A549 (cell line): ENCODE data around the gene CD226. TPM values are rescaled to one million over a fixed set of nuclear protein-coding genes. Genes with fewer than 3 reads are reported as not detected.

Source experiments
- ATAC-seq, 2 experiments: fragments of 200-7000 bp in 1 of 2; fragments of >200 bp in 1 of 2; cut with Nextera tagmentation in 1 of 2; cut with Tn5 transposase in 1 of 2; 3 replicates each; pipeline versions ENCODE4 v1.8.0 to v1.9.1; 2018 to 2020; ENCODE audit warnings: mild to moderate bottlenecking in 1 of 2, moderate library complexity in 1 of 2
- CTCF ChIA-PET: fragments of 300-600 bp; sonication (Branson Sonifier 250); formaldehyde crosslinking; extraction: SDS; loops from one replicate; lab custom pipeline; 2021; ENCODE audit warnings: antibody characterized with exemption, inconsistent platforms; lab: Yijun Ruan, JAX
- POLR2A ChIA-PET: fragments of 350-600 bp; formaldehyde crosslinking; extraction: SDS; loops from one replicate; lab custom pipeline; 2021; ENCODE audit warnings: antibody characterized with exemption, inconsistent platforms; lab: Yijun Ruan, JAX
- DNase-seq, 2 experiments: peaks; one replicate each; pipeline versions ENCODE4 v3.0.0 to v3.0.0-alpha.2; 2011 to 2016; ENCODE audit warnings: low read depth in 1 of 2, low spot score in 1 of 2
- FAIRE-seq: peaks from 2 replicates; lab custom pipeline; 2011; peaks lifted over from hg19 to GRCh38; lab: Jason Lieb, UNC
- H3K27ac ChIP-seq, 2 experiments: fragments of >200 bp; sonication (Bioruptor Twin); formaldehyde crosslinking; 3 replicates each; pipeline ENCODE4 v1.5.1; 2016 to 2017
- H3K4me1 ChIP-seq: fragments of >200 bp; sonication (Bioruptor Twin); formaldehyde crosslinking; 3 replicates; pipeline ENCODE4 v1.6.1; 2016
- H3K4me2 ChIP-seq: fragments of >200 bp; sonication (Bioruptor Twin); formaldehyde crosslinking; 3 replicates; pipeline ENCODE4 v1.6.1; 2016
- H3K4me3 ChIP-seq: fragments of >200 bp; sonication (Bioruptor Twin); formaldehyde crosslinking; 3 replicates; pipeline ENCODE4 v1.5.1; 2016
- H3K9me3 ChIP-seq: fragments of >200 bp; sonication (Bioruptor Twin); formaldehyde crosslinking; 3 replicates; pipeline ENCODE4 v1.6.1; 2016
- BCL3 ChIP-seq: fragments of >200 bp; sonication (Bioruptor Twin); formaldehyde crosslinking; IDR thresholded peaks from 3 replicates; pipeline ENCODE4 v1.6.1; 2016
- CBX8 ChIP-seq: fragments of 200-600 bp; sonication (generic); IDR thresholded peaks from 2 replicates; pipeline ENCODE4 v1.6.1; 2016
- EHMT2 ChIP-seq: fragments of 200-600 bp; sonication (generic); IDR thresholded peaks from 2 replicates; pipeline ENCODE4 v1.6.1; 2016; ENCODE audit warnings: antibody characterized with exemption, low read depth, mild to moderate bottlenecking, moderate library complexity
- FOSL2 ChIP-seq, 2 experiments: fragments of 450-650 bp in 1 of 2; fragments of >200 bp in 1 of 2; sonication (Bioruptor Twin) in 1 of 2; formaldehyde crosslinking; IDR thresholded peaks; 2 replicates each; pipeline versions ENCODE4 v1.5.0 to v1.6.1; 2016 to 2020; ENCODE audit warnings: mild to moderate bottlenecking in 1 of 2, moderate library complexity in 1 of 2
- GATA3 ChIP-seq: IDR thresholded peaks from 2 replicates; pipeline ENCODE4 v1.6.1; 2012; ENCODE audit warnings: borderline replicate concordance
- HDAC2 ChIP-seq: fragments of 200-600 bp; sonication (generic); IDR thresholded peaks from 2 replicates; pipeline ENCODE4 v1.6.1; 2016
- HOXA7 ChIP-seq: fragments of 250-450 bp; sonication (Bioruptor Pico); IDR thresholded peaks from 2 replicates; pipeline ENCODE4 v1.5.0; 2020; ENCODE audit warnings: mild to moderate bottlenecking, moderate library complexity
- HOXB5 ChIP-seq: fragments of 250-450 bp; sonication (Bioruptor Pico); IDR thresholded peaks from 2 replicates; pipeline ENCODE4 v1.5.0; 2020; ENCODE audit warnings: mild to moderate bottlenecking, moderate library complexity
- JUNB ChIP-seq: fragments of >200 bp; sonication (Bioruptor Twin); formaldehyde crosslinking; IDR thresholded peaks from 2 replicates; pipeline ENCODE4 v1.6.1; 2016
- KDM5A ChIP-seq: fragments of 200-600 bp; sonication (generic); IDR thresholded peaks from 2 replicates; pipeline ENCODE4 v1.6.1; 2016; ENCODE audit warnings: antibody characterized with exemption, mild to moderate bottlenecking
- MAX ChIP-seq: IDR thresholded peaks from 2 replicates; pipeline ENCODE4 v1.6.1; 2012
- MYC ChIP-seq: IDR thresholded peaks from 2 replicates; pipeline ENCODE4 v1.6.1; 2012; ENCODE audit warnings: mild to moderate bottlenecking, inconsistent platforms, low read length, improper control_type of control experiment, borderline replicate concordance
- NR3C1 ChIP-seq: fragments of >200 bp; sonication (Bioruptor Twin); formaldehyde crosslinking; IDR thresholded peaks from 3 replicates; pipeline ENCODE4 v1.6.1; 2017
- PHF8 ChIP-seq: fragments of 200-600 bp; sonication (generic); IDR thresholded peaks from 2 replicates; pipeline ENCODE4 v1.6.1; 2016; ENCODE audit warnings: low read depth, mild to moderate bottlenecking, antibody characterized with exemption, moderate library complexity, borderline replicate concordance
- RARB ChIP-seq: fragments of 250-450 bp; sonication (Bioruptor Pico); IDR thresholded peaks from 2 replicates; pipeline ENCODE4 v1.8.0; 2021; ENCODE audit warnings: mild to moderate bottlenecking, moderate library complexity
- TFCP2L1 ChIP-seq: fragments of 250-450 bp; sonication (Bioruptor Pico); IDR thresholded peaks from 2 replicates; pipeline ENCODE4 v1.5.0; 2021; ENCODE audit warnings: mild to moderate bottlenecking
- TP53 ChIP-seq: fragments of 250-450 bp; sonication (Bioruptor Pico); IDR thresholded peaks from 2 replicates; pipeline ENCODE4 v1.5.0; 2021; ENCODE audit warnings: mild to moderate bottlenecking, moderate library complexity
- USF2 ChIP-seq: fragments of 450-650 bp; IDR thresholded peaks from 2 replicates; pipeline ENCODE4 v1.6.1; 2014; ENCODE audit warnings: antibody characterized with exemption
- ZFP36 ChIP-seq: fragments of 450-650 bp; IDR thresholded peaks from 2 replicates; pipeline ENCODE4 v1.6.1; 2014; ENCODE audit warnings: borderline replicate concordance; ENCODE audit not compliant: partially characterized antibody
- WGBS: methylation state at CpG from one replicate; pipeline ENCODE4 v1.1.6; 2017; ENCODE audit errors: missing lambda C conversion rate; 5-methylcytosine and 5-hydroxymethylcytosine counted together
- polyA plus RNA-seq, 4 experiments: library from polyadenylated mRNA; depleted of rRNA in 3 of 4; stranded (reverse); fragments of >200 nt; fragmentation: RNase III in 1 of 4; extraction: RNeasy Plus Mini Kit Qiagen cat#74134 plus additional on column Dnase treatment in 1 of 4; gene quantifications; 2 replicates in 3 of 4; 3 replicates in 1 of 4; pipeline ENCODE4 v1.2.3, GENCODE V29; 2011 to 2017

Gene CD226
- polyA plus RNA-seq, 2 of the 4 experiments (the other 2 are of a cell fraction): 0.28 to 0.92 TPM

- DNase-seq: no peak
- Histone ChIP-seq H3K9me3 (no peaks in the 10 kb centered on the region), H3K27ac (no peak overlapping the region), H3K4me1 (no peaks in the 10 kb centered on the region), H3K4me3 (no peak overlapping the region), H3K4me2 (no peak overlapping the region)
- POLR2A ChIA-PET: no interaction called here
- no peak for TF ChIP-seq MYC
- TF ChIP-seq MAX: no peak
- no peak for TF ChIP-seq HOXB5 (CRISPR knock-in tag)
- no peak for FAIRE-seq
- ATAC-seq: no peak
- CTCF ChIA-PET: no interaction called here
- WGBS: 93% methylated on average over 15 of the region's 15 CpGs
These were observed 1.4 kb upstream of the CD226 start for GRCh38 chr18:69948919-69949537.

GRCh38 chr18:69948256-69948655, 583 bp upstream of the CD226 start:
- ATAC-seq: no peak

GRCh38 chr18:69946608-69947155, 991 bp downstream of the CD226 start:
- 88% methylated on average over 5 of the region's 5 CpGs for WGBS
- ChIA-PET CTCF (interaction anchor here (0.7 kb wide), 1 partner anchor 14 kb away, joined by 4 read pairs; no protein-coding TSS in a partner anchor), POLR2A (no interaction called here)
- DNase-seq (no peak), ATAC-seq (no peak), FAIRE-seq (no peak)
- no peak overlapping the region for H3K4me2 ChIP-seq
- no peak overlapping the region for H3K4me3 ChIP-seq
- no peak overlapping the region for H3K27ac ChIP-seq
- TF ChIP-seq HDAC2 (no peak), TP53 (CRISPR knock-in tag) (no peak), GATA3 (no peak), TFCP2L1 (no peak), MYC (no peak), NR3C1 (no peak)
- TF ChIP-seq, all 56 proteins: peak for 0
- H3K4me1 ChIP-seq: no peaks in the 10 kb centered on the region
- H3K9me3 ChIP-seq: no peaks in the 10 kb centered on the region

More at GRCh38 chr18:69948256-69948655, 583 bp upstream of the CD226 start:
- TF ChIP-seq BCL3: no peak
- H3K4me1 ChIP-seq: no peaks in the 10 kb centered on the region
- no peak overlapping the region for H3K27ac ChIP-seq
- no peak for DNase-seq
- FAIRE-seq: no peak
- ChIA-PET CTCF (no interaction called here), POLR2A (no interaction called here)
- 58% methylated on average over 2 of the region's 2 CpGs for WGBS
- H3K9me3 ChIP-seq: no peaks in the 10 kb centered on the region
- H3K4me3 ChIP-seq: no peak overlapping the region
- H3K4me2 ChIP-seq: no peak overlapping the region

GRCh38 chr18:69945220-69946114, 2.2 kb downstream of the CD226 start:
- TF ChIP-seq KDM5A: no peak
- TF ChIP-seq RARB (CRISPR knock-in tag): no peak
- no peak for TF ChIP-seq PHF8
- TF ChIP-seq USF2: no peak
- TF ChIP-seq EHMT2: no peak
- TF ChIP-seq TFCP2L1: no peak
- TF ChIP-seq FOSL2 (IDR thresholded peaks at IDR 0.05): no peak
- no peak for TF ChIP-seq FOSL2 (CRISPR knock-in tag; IDR thresholded peaks at IDR 0.05)
- TF ChIP-seq JUNB: no peak
- no peak for TF ChIP-seq CBX8
- TF ChIP-seq HOXA7 (CRISPR knock-in tag): no peak
- TF ChIP-seq ZFP36: no peak
- no peak for TF ChIP-seq MAX
- ATAC-seq (no peak), DNase-seq (no peak), FAIRE-seq (no peak)
- Histone ChIP-seq H3K4me1 (no peaks in the 10 kb centered on the region), H3K4me3 (no peak overlapping the region), H3K27ac (no peak overlapping the region), H3K9me3 (no peaks in the 10 kb centered on the region), H3K4me2 (no peak overlapping the region)
- ChIA-PET CTCF (interaction anchor here (1.3 kb wide), 1 partner anchor 23 kb away, joined by 3 read pairs; no protein-coding TSS in a partner anchor), POLR2A (no interaction called here)
- WGBS: 84% methylated on average over 8 of the region's 11 CpGs
